Naive thymus-derived CD4-positive, alpha-beta T cell (primary cell): ENCODE data around the gene PCAT7. TPM values are rescaled to one million over a fixed set of nuclear protein-coding genes. Genes with fewer than 3 reads are reported as not detected.
"Not testable (repeated sequence)": the region's sequence is repeated elsewhere in the genome, so short reads cannot be mapped to it uniquely, and the experiment has no call there.

ENCODE experiments used
- ATAC-seq: fragments of 150-1000 bp; cut with Tn5 transposase; 2 replicates; pipeline ENCODE4 v1.10.0; 2021; ENCODE audit warnings: mild to moderate bottlenecking, moderate library complexity
- CTCF ChIA-PET: fragments of 350-600 bp; sonication (Branson Sonifier 250); formaldehyde crosslinking; loops from one replicate; lab custom pipeline; 2021; ENCODE audit warnings: antibody characterized with exemption; lab: Charles Lee
- POLR2A ChIA-PET: fragments of 350-600 bp; sonication (Branson Sonifier 250); formaldehyde crosslinking; loops from one replicate; lab custom pipeline; 2021; ENCODE audit warnings: antibody characterized with exemption, inconsistent platforms; lab: Charles Lee
- DNase-seq, 9 donors: peaks; one replicate each; pipeline versions ENCODE4 v3.0.0 to v3.0.0-alpha.2; 2020 to 2022; ENCODE audit warnings: mixed read lengths in 1 of 9
- H3K27ac ChIP-seq: one replicate; pipeline ENCODE4 v1.7.0; 2013; ENCODE audit warnings: mild to moderate bottlenecking, low read depth, low read length, moderate library complexity
- H3K27me3 ChIP-seq, 2 donors: one replicate each; pipeline ENCODE4 v1.7.0; 2013; ENCODE audit warnings: low read length in 2 of 2, mild to moderate bottlenecking in 2 of 2, moderate library complexity in 2 of 2; ENCODE audit not compliant: control insufficient read depth in 2 of 2, insufficient read depth in 2 of 2
- H3K36me3 ChIP-seq, 3 experiments: 1 replicate in 2 of 3; 2 replicates in 1 of 3; pipeline ENCODE4 v1.7.0; 2013; ENCODE audit warnings: low read length in 3 of 3, mild to moderate bottlenecking in 3 of 3, moderate library complexity in 1 of 3; ENCODE audit not compliant: insufficient read depth in 3 of 3, control insufficient read depth in 2 of 3
- H3K4me1 ChIP-seq, 2 donors: one replicate each; pipeline ENCODE4 v1.7.0; 2013; ENCODE audit warnings: low read length in 2 of 2, mild to moderate bottlenecking in 2 of 2, moderate library complexity in 1 of 2; ENCODE audit not compliant: control insufficient read depth in 2 of 2, insufficient read depth in 2 of 2
- H3K4me3 ChIP-seq: 2 replicates; pipeline ENCODE4 v1.7.0; 2013; ENCODE audit warnings: mild to moderate bottlenecking, low read length
- H3K9me3 ChIP-seq, 3 experiments: 1 replicate in 2 of 3; 2 replicates in 1 of 3; pipeline ENCODE4 v1.7.0; 2013; ENCODE audit warnings: low read length in 3 of 3; ENCODE audit not compliant: control insufficient read depth in 2 of 3
- H3K27ac Mint-ChIP-seq, 9 donors: one replicate each; pipeline ENCODE4 v1.8.0; 2020 to 2022; ENCODE audit warnings: mixed read lengths in 9 of 9, mild to moderate bottlenecking in 8 of 9, moderate library complexity in 5 of 9, inconsistent platforms in 2 of 9
- H3K27me3 Mint-ChIP-seq, 5 donors: one replicate each; pipeline ENCODE4 v1.8.0; 2021 to 2022; ENCODE audit warnings: mixed read lengths in 5 of 5, mild to moderate bottlenecking in 1 of 5
- H3K36me3 Mint-ChIP-seq, 5 donors: one replicate each; pipeline ENCODE4 v1.8.0; 2020 to 2022; ENCODE audit warnings: mixed read lengths in 5 of 5, mild to moderate bottlenecking in 3 of 5, inconsistent platforms in 1 of 5
- H3K4me1 Mint-ChIP-seq, 7 donors: one replicate each; pipeline ENCODE4 v1.8.0; 2020 to 2022; ENCODE audit warnings: mixed read lengths in 7 of 7, mild to moderate bottlenecking in 3 of 7, inconsistent platforms in 1 of 7
- H3K4me3 Mint-ChIP-seq, 10 donors: one replicate each; pipeline ENCODE4 v1.8.0; 2020 to 2022; ENCODE audit warnings: mild to moderate bottlenecking in 10 of 10, mixed read lengths in 10 of 10, moderate library complexity in 6 of 10, inconsistent platforms in 2 of 10
- H3K9me3 Mint-ChIP-seq, 11 donors: one replicate each; pipeline ENCODE4 v1.8.0; 2020 to 2022; ENCODE audit warnings: mixed read lengths in 11 of 11, mild to moderate bottlenecking in 4 of 11, inconsistent platforms in 1 of 11, moderate library complexity in 1 of 11
- intact Hi-C, 2 donors: fragments of 100-400 bp; cut with micrococcal nuclease; formaldehyde crosslinking; loops; one replicate each; pipeline ENCODE4 v1.15.1; 2023
- polyA plus RNA-seq, 2 donors: library from polyadenylated mRNA; unstranded; fragments of 300-500 nt; fragmentation: Illumina TruSeq; gene quantifications; one replicate each; pipeline ENCODE4 v1.2.3, GENCODE V29; 2021
- total RNA-seq, 6 experiments: library from RNA in 5 of 6; stranded (reverse) in 5 of 6; gene quantifications; 1 replicate in 5 of 6; 2 replicates in 1 of 6; pipeline ENCODE4 v1.2.3 and lab custom pipeline; 2021 to 2026

The PCAT7 gene
- total and polyA plus RNA-seq, 7 experiments from 2014 or later = 0.27 TPM; not detected in 6

DNA sequence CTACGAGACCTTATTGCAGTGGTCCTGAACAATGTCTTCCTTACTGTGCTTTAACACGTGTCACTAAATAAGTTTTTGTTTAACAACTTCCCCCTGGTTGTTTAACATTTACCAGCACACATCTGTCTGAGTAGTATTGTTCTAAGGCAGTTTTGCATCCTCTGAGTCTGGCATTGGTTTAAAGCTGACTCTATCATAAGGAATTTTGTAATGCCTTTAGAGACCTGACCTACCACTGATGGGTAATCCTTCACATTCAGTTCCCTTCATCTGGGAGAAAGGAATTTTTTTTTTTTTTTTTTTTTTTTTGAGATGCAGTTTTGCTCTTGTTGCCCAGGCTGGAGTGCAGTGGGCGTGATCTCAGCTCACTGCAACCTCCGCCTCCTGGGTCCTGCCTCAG is 20.0 kb upstream of the PCAT7 start:
- Mint-ChIP-seq H3K9me3 (peaks cover 0 to 3% (median 0%) of the 10 kb centered on the region in 11 donors), H3K4me1 (no peaks in the 10 kb centered on the region), H3K36me3 (no peaks in the 10 kb centered on the region), H3K4me3 (no peak overlapping the region), H3K27me3 (peaks cover 3 to 17% (median 6%) of the 10 kb centered on the region in 5 donors), H3K27ac (no peak overlapping the region)
- Histone ChIP-seq H3K36me3 (no peaks in the 10 kb centered on the region), H3K4me3 (no peak overlapping the region), H3K27ac (no peak overlapping the region), H3K27me3 (no peaks in the 10 kb centered on the region), H3K4me1 (no peaks in the 10 kb centered on the region), H3K9me3 (no peaks in the 10 kb centered on the region)
- POLR2A ChIA-PET = no interaction called here
- DNase-seq (no peak), ATAC-seq (no peak)
- CTCF ChIA-PET = no interaction called here
- intact Hi-C loops = no loop called here

DNA sequence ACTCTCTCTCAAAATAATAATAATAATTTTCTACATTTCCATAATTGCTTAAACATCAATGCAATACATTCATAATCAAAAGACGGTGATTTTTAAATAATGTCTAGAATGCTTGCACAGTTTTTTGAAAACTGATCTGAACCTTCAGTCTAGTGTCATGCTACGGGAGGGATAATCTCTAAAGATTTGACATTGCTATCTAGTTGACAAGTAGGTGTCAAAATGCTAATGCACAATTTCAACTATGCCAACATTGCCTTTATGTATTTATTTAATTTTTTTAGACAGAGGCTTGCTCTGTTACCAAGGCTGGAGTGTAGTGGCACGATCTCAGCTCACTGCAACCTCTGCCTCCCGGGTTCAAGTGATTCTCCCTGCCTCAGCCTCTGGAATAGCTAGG is 16.0 kb upstream of the PCAT7 start:
- H3K4me3 ChIP-seq = no peak overlapping the region
- no peaks in the 10 kb centered on the region for H3K9me3 Mint-ChIP-seq
- ATAC-seq = no peak
- no peak overlapping the region for H3K27ac Mint-ChIP-seq
- H3K4me3 Mint-ChIP-seq = no peak overlapping the region
- H3K36me3 Mint-ChIP-seq = no peaks in the 10 kb centered on the region
- no peaks in the 10 kb centered on the region for H3K4me1 ChIP-seq
- H3K27ac ChIP-seq = no peak overlapping the region
- DNase-seq = no peak
- H3K9me3 ChIP-seq = no peaks in the 10 kb centered on the region
- intact Hi-C loops = no loop called here
- ChIA-PET POLR2A (no interaction called here), CTCF (no interaction called here)
- no peaks in the 10 kb centered on the region for H3K36me3 ChIP-seq
- H3K27me3 ChIP-seq = no peaks in the 10 kb centered on the region
- H3K4me1 Mint-ChIP-seq = no peaks in the 10 kb centered on the region
- peaks cover 0 to 19% (median 8%) of the 10 kb centered on the region in 5 donors for H3K27me3 Mint-ChIP-seq

DNA sequence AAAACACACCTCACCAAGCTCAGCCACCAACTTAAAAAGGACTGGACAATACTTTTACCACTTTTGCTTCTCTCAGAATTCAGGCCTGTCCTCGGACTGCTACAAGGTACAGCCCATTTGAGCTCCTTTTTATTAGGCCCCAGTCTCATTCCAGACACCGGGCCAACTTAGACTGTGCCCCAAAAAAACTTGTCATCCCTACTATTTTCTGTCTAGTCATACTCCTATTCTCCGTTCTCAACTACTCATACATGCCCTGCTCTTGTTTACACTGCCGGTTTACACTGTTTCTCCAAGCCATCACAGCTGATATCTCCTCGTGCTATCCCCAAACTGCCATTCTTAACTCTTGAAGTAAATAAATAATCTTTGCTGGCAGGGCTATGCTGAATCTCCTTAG is 10.5 kb upstream of the PCAT7 start:
- H3K36me3 ChIP-seq, H3K27ac Mint-ChIP-seq, H3K4me3 ChIP-seq, H3K9me3 ChIP-seq, POLR2A ChIA-PET, H3K9me3 Mint-ChIP-seq, H3K27me3 ChIP-seq, H3K4me1 ChIP-seq, H3K4me3 Mint-ChIP-seq, H3K27ac ChIP-seq, H3K36me3 Mint-ChIP-seq, CTCF ChIA-PET, ATAC-seq, DNase-seq, H3K4me1 Mint-ChIP-seq, intact Hi-C loops: not testable (repeated sequence)
- peaks cover 12 to 30% (median 13%) of the 10 kb centered on the region in 5 donors for H3K27me3 Mint-ChIP-seq

DNA sequence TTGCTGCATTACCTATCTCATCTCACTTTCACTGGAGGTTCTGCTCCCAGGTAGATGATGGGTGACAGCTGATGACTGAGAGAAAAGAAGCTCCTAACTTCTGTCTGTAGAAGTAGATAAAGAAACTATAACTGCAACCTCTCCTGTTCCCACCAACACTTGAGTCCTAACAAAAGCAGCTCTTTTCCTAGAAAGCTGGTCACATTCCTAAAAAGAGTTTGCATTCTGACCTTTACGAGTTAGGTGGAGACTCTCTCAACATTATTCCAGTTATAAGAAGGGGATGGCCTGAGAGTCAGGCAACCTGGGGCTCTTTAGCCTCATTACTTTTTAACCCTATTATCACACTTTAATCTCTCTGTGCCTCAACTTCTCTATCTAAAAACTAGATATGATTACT is 8.9 kb upstream of the PCAT7 start:
- intact Hi-C loops = no loop called here
- CTCF ChIA-PET = no interaction called here
- POLR2A ChIA-PET = no interaction called here
- no peak overlapping the region for H3K27ac ChIP-seq
- H3K4me3 ChIP-seq = no peak overlapping the region
- Mint-ChIP-seq H3K27ac (no peak overlapping the region), H3K27me3 (peaks cover 6 to 25% (median 14%) of the 10 kb centered on the region in 5 donors), H3K9me3 (no peaks in the 10 kb centered on the region), H3K4me3 (no peak overlapping the region), H3K36me3 (no peaks in the 10 kb centered on the region), H3K4me1 (no peaks in the 10 kb centered on the region)
- ATAC-seq (no peak), DNase-seq (no peak)
- H3K9me3 ChIP-seq = no peaks in the 10 kb centered on the region
- H3K36me3 ChIP-seq = no peaks in the 10 kb centered on the region
- no peaks in the 10 kb centered on the region for H3K27me3 ChIP-seq
- H3K4me1 ChIP-seq = no peaks in the 10 kb centered on the region

DNA sequence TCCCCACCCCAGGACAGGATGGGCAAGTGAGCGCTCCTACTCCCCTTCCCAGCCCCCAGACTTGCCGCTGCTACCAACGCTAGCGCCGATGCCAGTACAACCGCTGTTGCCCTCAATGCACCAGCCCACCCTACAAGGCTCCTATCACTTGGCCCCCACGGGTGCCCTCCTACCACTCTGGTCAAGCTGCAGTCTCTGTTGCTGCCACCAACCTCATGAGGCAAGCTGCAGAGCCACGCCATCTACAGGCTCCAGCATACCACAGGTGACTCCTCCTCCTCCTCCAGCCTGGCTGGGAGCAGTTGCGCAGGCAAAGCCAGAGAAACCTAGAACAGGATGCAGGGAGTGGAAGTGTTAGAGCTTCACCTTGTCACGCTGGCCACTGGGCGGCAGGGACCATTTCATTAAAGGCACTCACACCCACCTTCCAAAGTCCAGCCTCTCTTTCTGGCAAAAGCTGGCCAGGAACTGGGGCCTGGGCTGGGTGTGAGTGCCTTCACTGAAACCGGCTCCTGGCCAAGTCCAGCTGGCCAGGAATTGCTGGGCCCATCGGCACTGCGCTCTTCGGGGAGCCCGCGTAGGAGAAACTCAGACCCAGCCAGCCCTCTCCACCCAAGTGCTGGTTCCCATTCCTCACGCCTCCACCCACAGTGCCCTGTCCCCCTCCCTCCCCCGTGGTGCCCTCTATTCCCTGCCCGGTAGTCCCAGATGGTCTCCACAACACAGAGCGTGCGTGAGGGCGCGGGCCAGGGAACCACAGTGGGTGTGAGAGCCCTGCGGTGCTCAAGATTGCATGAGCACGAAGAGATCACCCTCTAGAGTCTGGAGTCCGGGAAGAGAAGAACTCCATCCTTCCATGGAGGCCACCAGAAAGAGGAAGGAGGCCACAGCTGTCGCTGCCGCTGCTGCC is 1.6 kb upstream of the PCAT7 start:
- H3K27me3 ChIP-seq = no peaks in the 10 kb centered on the region
- H3K4me1 ChIP-seq = no peaks in the 10 kb centered on the region
- no peak overlapping the region for H3K4me3 ChIP-seq
- H3K4me1 Mint-ChIP-seq = no peaks in the 10 kb centered on the region
- peaks cover 0 to 37% (median 8%) of the 10 kb centered on the region in 5 donors for H3K27me3 Mint-ChIP-seq
- no peak for DNase-seq
- ChIA-PET POLR2A (no interaction called here), CTCF (no interaction called here)
- H3K27ac ChIP-seq = no peak overlapping the region
- intact Hi-C loops = loop anchor here in 1 of 2 donors (5.0 kb wide), 1 partner anchor 49 kb away; no protein-coding TSS in a partner anchor
- H3K4me3 Mint-ChIP-seq = no peak overlapping the region
- no peaks in the 10 kb centered on the region for H3K36me3 Mint-ChIP-seq
- no peaks in the 10 kb centered on the region for H3K9me3 ChIP-seq
- no peaks in the 10 kb centered on the region for H3K36me3 ChIP-seq
- ATAC-seq = no peak
- H3K27ac Mint-ChIP-seq = no peak overlapping the region
- peaks cover 0 to 3% (median 0%) of the 10 kb centered on the region in 11 donors for H3K9me3 Mint-ChIP-seq

DNA sequence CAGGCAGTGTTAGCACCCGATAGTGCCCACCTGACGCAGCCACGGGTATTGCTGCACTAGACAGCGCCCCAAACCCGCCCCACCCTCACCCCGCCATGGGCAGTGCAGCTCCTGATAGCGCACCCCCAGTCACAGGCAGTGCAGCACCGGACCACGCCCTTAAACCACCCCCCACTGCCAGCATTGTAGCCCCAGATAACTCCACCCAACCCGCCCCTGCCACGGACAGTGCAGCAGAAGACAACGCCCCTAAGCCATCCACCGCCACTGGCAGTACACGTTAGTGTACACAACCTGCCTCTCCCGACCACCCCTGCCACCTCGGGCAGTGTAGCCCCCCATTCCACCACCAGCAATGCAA is 825 bp upstream of the PCAT7 start:
- Histone ChIP-seq H3K9me3 (no peaks in the 10 kb centered on the region), H3K27me3 (no peaks in the 10 kb centered on the region), H3K36me3 (no peaks in the 10 kb centered on the region), H3K4me1 (no peaks in the 10 kb centered on the region), H3K27ac (no peak overlapping the region), H3K4me3 (no peak overlapping the region)
- Mint-ChIP-seq H3K4me3 (no peak overlapping the region), H3K27me3 (peaks cover 0 to 34% (median 4%) of the 10 kb centered on the region in 5 donors), H3K4me1 (no peaks in the 10 kb centered on the region), H3K27ac (no peak overlapping the region), H3K36me3 (no peaks in the 10 kb centered on the region), H3K9me3 (peaks cover 0 to 3% (median 0%) of the 10 kb centered on the region in 11 donors)
- ATAC-seq (peak; percentile 29), DNase-seq (no peak)
- POLR2A ChIA-PET = no interaction called here
- CTCF ChIA-PET = no interaction called here
- intact Hi-C loops = loop anchor here in 1 of 2 donors (5.0 kb wide), 1 partner anchor 48 kb away; no protein-coding TSS in a partner anchor

DNA sequence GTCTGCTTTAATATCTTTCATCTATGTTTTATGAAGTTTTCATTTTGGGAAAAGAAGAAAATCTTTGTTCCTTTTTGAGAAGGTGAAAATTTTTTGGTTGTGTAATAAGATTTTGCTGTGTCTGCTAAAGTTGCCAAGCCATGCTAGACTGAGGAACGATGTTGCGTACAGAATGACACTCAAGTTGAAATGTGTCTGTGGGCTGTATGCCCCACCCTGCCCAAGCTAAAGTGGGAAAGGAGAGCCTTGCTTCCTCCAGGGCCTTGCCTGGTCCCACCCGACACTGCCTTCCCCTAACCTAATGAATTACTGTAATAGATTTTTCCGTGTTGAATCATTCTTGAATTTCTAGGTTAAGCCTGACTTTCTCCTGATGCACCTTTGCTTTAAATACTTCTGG is 2.5 kb downstream of the PCAT7 start:
- H3K36me3 Mint-ChIP-seq = no peaks in the 10 kb centered on the region
- Histone ChIP-seq H3K36me3 (no peaks in the 10 kb centered on the region), H3K27me3 (no peaks in the 10 kb centered on the region), H3K9me3 (no peaks in the 10 kb centered on the region), H3K4me1 (no peaks in the 10 kb centered on the region), H3K27ac (no peak overlapping the region), H3K4me3 (no peak overlapping the region)
- ATAC-seq = no peak
- H3K27ac Mint-ChIP-seq = no peak overlapping the region
- intact Hi-C loops = no loop called here
- no peak overlapping the region for H3K4me3 Mint-ChIP-seq
- no peak for DNase-seq
- H3K9me3 Mint-ChIP-seq = peaks cover 0 to 3% (median 0%) of the 10 kb centered on the region in 11 donors
- CTCF ChIA-PET = no interaction called here
- no peaks in the 10 kb centered on the region for H3K4me1 Mint-ChIP-seq
- H3K27me3 Mint-ChIP-seq = peaks cover 0 to 15% (median 2%) of the 10 kb centered on the region in 5 donors
- POLR2A ChIA-PET = no interaction called here
